GM18502 (cell line): ENCODE data around the gene MKLN1.
A peak's percentile ranks its signal among the peaks of the same experiment; 100 is the strongest.
"Not testable (repeated sequence)": the region's sequence is repeated elsewhere in the genome, so short reads cannot be mapped to it uniquely, and the experiment has no call there.

Experiments used
- ATAC-seq: cut with Tn5 transposase; IDR thresholded peaks from one replicate; pipeline ENCODE4 v1.9.1; 2021; ENCODE audit warnings: mild to moderate bottlenecking; ENCODE audit not compliant: unreplicated experiment, poor library complexity

MKLN1 gene

DNA sequence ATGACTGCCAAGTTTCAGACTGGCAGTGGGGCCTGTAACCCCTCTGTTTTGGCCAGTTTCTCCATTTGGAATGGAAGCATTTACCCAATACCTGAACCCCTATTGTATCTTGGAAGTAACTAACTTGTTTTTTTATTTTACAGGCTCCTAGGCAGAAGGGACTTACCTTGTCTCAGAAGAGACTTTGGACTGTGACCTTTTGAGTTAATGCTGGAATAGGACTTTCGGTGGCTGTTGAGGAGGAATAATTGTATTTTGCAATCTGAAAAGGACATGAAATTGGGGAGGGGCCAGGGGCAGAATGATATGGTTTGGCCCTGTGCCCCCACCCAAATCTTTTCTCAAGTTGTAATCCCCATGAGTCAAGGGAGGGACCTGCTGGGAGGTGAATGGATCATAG is 20.0 kb upstream of the MKLN1 start:
- no peak for ATAC-seq

GRCh38 chr7:131312838-131313237 is 14.8 kb upstream of the MKLN1 start:
- no peak for ATAC-seq

GRCh38 chr7:131320603-131321002 is 7.1 kb upstream of the MKLN1 start:
- no peak for ATAC-seq

DNA sequence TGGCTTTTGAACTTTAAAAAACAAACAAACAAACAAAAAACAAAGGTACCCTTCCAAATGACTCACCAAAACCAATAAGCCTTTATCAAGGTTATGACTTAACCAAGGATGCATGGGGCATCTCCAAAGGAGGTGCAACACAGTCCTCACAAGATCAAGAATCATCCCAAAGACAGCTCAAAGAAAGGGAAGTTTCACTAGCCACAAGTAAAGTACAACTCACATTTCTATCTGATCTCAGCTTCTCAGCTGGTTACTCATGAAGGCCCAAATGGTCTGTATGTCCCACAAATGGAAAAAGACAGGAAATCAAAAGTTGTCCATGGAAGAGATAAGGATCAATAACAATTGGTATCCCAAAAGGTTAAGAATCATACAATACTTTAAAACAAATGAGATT is 6.0 kb upstream of the MKLN1 start:
- no peak for ATAC-seq

DNA sequence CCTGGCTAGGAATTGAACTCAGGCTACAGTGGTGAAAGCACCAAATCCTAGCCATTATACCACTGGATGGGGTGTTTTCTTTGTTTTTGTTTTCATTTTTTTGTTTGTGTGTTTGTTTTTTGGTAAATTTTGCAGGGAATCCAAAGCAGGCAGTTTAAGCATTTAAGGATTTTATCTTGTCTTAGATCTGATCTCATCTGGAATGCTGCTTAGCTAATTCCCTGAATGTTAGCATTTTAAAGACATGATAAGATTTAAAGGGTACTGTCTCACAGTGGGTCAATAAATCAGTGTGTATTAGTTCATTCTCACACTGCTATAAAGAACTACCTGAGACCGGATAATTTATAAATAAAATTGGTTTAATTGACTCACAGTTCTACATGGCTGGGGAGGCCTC is 5.6 kb upstream of the MKLN1 start:
- ATAC-seq, result no peak

DNA sequence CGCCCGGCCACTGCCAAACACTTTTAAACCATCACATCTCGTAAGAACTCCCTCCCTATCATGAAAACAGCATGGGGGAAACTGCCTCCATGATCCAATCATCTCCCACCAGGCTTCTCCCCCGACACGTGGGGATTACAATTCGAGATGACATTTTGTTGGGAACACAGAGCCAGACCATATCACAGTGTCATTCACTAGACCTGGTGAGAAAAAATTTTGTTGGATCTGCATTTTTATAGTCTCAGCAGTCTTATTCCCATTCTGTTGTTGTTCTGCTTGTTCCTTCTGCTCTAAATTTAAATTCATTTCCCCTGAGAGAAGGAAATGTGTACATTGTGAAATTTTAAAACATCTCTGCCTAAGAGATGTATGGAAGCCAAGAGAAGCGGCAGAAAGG is 4.8 kb upstream of the MKLN1 start:
- ATAC-seq, result no peak

DNA sequence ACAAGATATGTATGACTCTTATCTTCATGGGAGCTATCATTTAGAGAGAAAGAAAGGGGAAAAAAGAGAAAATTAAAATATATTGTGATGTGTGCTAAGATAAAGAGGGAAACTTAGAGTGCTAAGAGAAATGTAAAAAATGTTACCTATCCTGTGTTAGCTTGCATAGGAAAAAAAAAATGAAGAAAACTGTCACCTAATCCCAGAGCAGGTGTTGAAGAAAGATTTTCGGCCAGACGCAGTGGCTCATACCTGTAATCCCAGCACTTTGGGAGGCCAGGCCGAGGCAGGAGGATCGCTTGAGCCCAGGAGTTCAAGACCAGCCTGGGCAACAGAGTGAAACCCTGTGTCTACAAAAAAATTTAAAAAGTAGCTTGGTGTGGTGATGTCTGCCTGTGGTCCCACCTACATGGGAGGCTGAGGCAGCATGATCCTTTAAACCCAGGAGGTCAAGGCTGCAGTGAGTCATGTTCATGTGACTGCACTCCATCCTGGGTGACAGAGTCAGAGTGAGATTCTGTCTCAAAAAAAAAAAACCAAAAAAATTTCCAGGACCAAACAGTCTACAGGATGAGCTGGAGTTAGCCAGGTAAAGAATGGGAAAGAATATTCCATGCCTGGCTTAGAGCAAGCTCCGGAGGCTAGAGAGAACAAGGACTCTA is 2.4 kb upstream of the MKLN1 start:
- ATAC-seq, result no peak

- no peak for ATAC-seq
Measured at GRCh38 chr7:131326576-131326975, 1.1 kb upstream of the MKLN1 start.

GRCh38 chr7:131327049-131327625 is 539 bp upstream of the MKLN1 start:
- peak; percentile 11 for ATAC-seq

GRCh38 chr7:131328377-131329175 is 900 bp downstream of the MKLN1 start:
- ATAC-seq, result no peak

GRCh38 chr7:131329176-131329570 is 1.5 kb downstream of the MKLN1 start:
- ATAC-seq, result no peak

DNA sequence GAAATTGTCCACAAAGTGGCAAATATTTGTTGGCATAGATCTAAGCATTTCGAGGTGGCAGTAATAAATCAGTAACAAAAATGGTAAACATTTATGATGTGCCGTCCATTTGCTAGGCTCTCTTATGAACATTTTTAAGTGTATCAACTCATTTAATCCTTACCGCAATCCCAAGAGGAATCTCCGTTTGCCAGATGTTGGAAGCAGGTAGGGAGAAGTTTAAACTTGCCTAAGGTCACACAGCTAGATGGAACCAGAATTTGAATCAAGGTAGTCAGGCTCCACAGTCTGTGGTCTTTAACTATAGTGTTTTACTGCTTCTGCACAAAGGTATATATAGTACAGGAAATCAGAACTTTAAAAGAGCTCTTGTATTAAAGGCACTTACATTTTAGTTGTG is 2.6 kb downstream of the MKLN1 start:
- no peak for ATAC-seq

GRCh38 chr7:131331806-131332205 is 4.1 kb downstream of the MKLN1 start:
- no peak for ATAC-seq

GRCh38 chr7:131332729-131333128 is 5.1 kb downstream of the MKLN1 start:
- not testable (repeated sequence) for ATAC-seq

DNA sequence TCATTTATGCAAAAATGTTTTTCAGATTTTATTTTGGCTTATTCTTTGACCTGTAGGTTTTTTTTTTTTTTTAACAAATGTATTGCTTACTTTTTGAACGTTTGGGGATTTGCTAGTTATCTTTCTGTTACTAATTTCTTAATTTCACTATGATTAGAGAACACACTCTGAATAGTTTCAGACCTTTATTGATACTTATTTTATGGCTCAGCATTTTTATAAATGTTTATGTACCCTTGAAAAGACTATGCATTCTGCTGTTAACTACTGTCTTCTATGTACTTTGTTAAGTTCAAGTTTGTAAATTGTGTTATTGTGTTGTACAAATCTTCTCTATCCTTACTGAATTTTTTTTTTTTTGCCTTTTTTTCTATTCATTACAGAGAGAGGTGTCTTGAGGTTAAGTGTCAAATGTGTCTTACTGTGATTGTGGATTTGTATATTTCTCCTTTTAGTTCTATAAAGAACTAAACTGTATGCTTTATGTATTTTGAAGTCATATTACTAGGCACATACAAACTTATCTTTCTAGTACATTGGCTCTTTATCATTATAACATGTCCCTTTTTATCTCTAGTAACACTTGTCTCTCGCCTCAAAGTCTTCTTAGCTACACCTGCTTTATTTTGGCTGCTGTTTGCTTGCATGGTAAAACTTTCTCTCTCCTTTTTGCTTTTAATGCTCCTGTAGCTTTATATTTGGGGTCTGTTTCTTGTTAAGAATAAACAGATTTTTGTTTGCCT is 8.1 kb downstream of the MKLN1 start:
- no peak for ATAC-seq

DNA sequence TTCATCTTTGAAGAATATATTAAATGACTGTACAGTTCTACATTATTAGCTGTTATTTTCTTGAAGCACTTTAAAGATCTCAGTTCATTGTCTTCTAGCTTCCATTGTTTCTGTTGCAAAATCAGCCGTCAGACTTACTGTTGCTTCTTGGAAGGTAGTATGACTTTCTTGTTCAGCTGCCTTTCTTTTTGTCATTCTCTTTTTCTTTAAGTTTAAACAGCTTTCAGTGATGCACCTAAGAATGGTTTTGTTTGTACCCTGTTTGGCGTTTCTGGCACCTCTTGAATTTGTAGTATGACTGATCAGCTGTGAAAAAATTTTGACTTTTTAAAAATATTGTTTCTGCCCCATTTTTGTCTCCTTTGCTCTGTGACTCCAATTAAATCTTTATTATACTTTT is 9.3 kb downstream of the MKLN1 start:
- no peak for ATAC-seq

GRCh38 chr7:131338173-131338572 is 10.5 kb downstream of the MKLN1 start:
- ATAC-seq, result no peak

- no peak for ATAC-seq
Measured at GRCh38 chr7:131338691-131339390, 11.2 kb downstream of the MKLN1 start.

DNA sequence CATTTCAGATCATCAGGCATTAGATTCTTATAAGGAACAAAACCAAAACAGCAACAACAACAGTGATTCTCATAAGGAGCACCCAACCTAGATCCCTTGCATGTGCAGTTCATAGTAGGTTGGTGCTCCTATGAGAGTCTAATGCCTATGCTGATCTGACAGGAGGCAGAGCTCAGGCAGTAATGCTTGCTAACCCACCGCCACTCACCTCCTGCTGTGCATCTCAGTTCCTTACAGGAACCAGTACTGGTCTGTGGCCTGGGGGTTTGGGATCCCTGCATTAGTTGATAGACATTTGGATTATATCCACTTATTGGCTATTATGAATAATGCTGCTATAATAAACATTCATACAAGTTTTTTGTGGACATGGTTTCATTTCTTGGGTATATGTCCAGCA is 14.0 kb downstream of the MKLN1 start:
- ATAC-seq, result no peak

GRCh38 chr7:131342864-131343442 is 15.3 kb downstream of the MKLN1 start:
- ATAC-seq, result no peak
